Astrocyte (in vitro differentiated cells and primary cell): ENCODE data around the gene MICAL3.

Source experiments
- EZH2 ChIP-seq: IDR thresholded peaks from 2 replicates; pipeline ENCODE4 v1.6.1; 2012; ENCODE audit warnings: mild to moderate bottlenecking, low read length, inconsistent platforms; ENCODE audit not compliant: insufficient read depth
- TF ChIP-seq, protein P1 (sequence below): IDR thresholded peaks from 2 replicates; pipeline ENCODE4 v1.5.1; 2011; ENCODE audit warnings: low read depth, mild to moderate bottlenecking, inconsistent platforms, low read length, moderate library complexity; ENCODE audit not compliant: insufficient read depth

DNA sequence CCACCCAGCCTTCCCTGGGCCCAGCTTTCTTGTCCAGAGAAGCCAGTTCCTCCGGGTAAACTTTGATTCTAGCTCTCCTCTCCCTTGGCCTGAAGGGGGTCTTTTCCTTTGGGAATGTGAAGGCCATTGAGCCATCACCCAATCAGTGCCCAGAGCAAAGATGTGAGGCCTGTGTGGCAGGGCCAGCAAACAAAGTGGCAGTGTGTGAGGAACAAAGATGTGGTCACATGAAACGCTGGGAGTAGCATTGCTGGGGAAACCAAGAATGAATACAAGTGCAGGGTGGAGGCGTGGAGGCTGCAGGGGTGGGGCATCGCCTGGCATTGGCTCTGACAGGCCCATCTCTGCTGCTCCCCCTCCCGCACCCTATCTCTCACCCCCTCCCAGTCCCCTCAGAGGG is 158.2 kb downstream of the MICAL3 start:
- TF ChIP-seq, protein P1, sequence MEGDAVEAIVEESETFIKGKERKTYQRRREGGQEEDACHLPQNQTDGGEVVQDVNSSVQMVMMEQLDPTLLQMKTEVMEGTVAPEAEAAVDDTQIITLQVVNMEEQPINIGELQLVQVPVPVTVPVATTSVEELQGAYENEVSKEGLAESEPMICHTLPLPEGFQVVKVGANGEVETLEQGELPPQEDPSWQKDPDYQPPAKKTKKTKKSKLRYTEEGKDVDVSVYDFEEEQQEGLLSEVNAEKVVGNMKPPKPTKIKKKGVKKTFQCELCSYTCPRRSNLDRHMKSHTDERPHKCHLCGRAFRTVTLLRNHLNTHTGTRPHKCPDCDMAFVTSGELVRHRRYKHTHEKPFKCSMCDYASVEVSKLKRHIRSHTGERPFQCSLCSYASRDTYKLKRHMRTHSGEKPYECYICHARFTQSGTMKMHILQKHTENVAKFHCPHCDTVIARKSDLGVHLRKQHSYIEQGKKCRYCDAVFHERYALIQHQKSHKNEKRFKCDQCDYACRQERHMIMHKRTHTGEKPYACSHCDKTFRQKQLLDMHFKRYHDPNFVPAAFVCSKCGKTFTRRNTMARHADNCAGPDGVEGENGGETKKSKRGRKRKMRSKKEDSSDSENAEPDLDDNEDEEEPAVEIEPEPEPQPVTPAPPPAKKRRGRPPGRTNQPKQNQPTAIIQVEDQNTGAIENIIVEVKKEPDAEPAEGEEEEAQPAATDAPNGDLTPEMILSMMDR, result no peak
- no peak for TF ChIP-seq EZH2
